ENCODE results near the gene TMEM63C.

TMEM63C gene

GRCh38 chr14:77131871-77132486, 49.6 kb upstream of the TMEM63C start (continued):
- TF ChIP-seq ZNF785 (tag by site-specific recombination; IDR thresholded peaks at IDR 0.05) = no peak
- no peak for TF ChIP-seq ZNF596 (tag by site-specific recombination; IDR thresholded peaks at IDR 0.05)
- no peak for TF ChIP-seq ZNF621 (tag by site-specific recombination; IDR thresholded peaks at IDR 0.05)
- TF ChIP-seq ZNF324 (tag by site-specific recombination; IDR thresholded peaks at IDR 0.05) = no peak
- no peak for TF ChIP-seq GFI1B (tag by site-specific recombination; IDR thresholded peaks at IDR 0.05)
- TF ChIP-seq ZNF791 (tag by site-specific recombination; IDR thresholded peaks at IDR 0.05) = no peak

GRCh38 chr14:77133720-77134338, 47.8 kb upstream of the TMEM63C start:
- CTCF ChIA-PET = interaction anchor here (0.6 to 3.4 kb wide), 5 partner anchors 10 to 258 kb away, joined by 3 to 19 read pairs (median 5); no protein-coding TSS in a partner anchor

GRCh38 chr14:77139022-77139421, 42.6 kb upstream of the TMEM63C start:
- POLR2A ChIA-PET = no interaction called here
- H3K4me1 ChIP-seq (ENCODE audit: control insufficient read depth, insufficient read depth, low read length) = no peaks in the 10 kb centered on the region; the same call in 1 of the 2 replicates
- H3K36me3 ChIP-seq (ENCODE audit: control insufficient read depth in 2 of 2, insufficient read depth in 1 of 2, low read length in 2 of 2) = peaks cover 0 to 22% of the 10 kb centered on the region in 2 experiments; a peak in 1 of 3 replicates
- no peak overlapping the region for H3K4me3 ChIP-seq (ENCODE audit: low read depth, low read length)
- no peak overlapping the region for H3K27ac ChIP-seq (ENCODE audit: extremely low read depth, low read depth, low read length)
- no peaks in the 10 kb centered on the region for H3K9me3 ChIP-seq (ENCODE audit: control insufficient read depth, insufficient read depth, low read depth, low read length)
- CTCF ChIA-PET = interaction anchor here (5.2 kb wide), 1 partner anchor 13 kb away, joined by 82 read pairs; no protein-coding TSS in a partner anchor
- TF ChIP-seq ZNF529 (tag by site-specific recombination; IDR thresholded peaks at IDR 0.05; ENCODE audit: insufficient replicate concordance) = no peak
- no peak for TF ChIP-seq PRDM1 (tag by site-specific recombination; IDR thresholded peaks at IDR 0.05)
- TF ChIP-seq ZNF704 (tag by site-specific recombination; IDR thresholded peaks at IDR 0.05) = no peak
- TF ChIP-seq ZNF404 (tag by site-specific recombination; IDR thresholded peaks at IDR 0.05) = no peak
- TF ChIP-seq ZNF548 (tag by site-specific recombination; IDR thresholded peaks at IDR 0.05) = no peak
- TF ChIP-seq ZNF624 (tag by site-specific recombination; IDR thresholded peaks at IDR 0.05) = no peak
- no peak for TF ChIP-seq ZNF645 (tag by site-specific recombination; IDR thresholded peaks at IDR 0.05)
- TF ChIP-seq ZNF692 (tag by site-specific recombination; IDR thresholded peaks at IDR 0.05) = no peak
- no peak for TF ChIP-seq ZXDB (tag by site-specific recombination; IDR thresholded peaks at IDR 0.05)
- no peak for TF ChIP-seq ZNF23 (tag by site-specific recombination; IDR thresholded peaks at IDR 0.05; ENCODE audit: borderline replicate concordance)
- no peak for TF ChIP-seq ZNF223 (tag by site-specific recombination; IDR thresholded peaks at IDR 0.05)
- TF ChIP-seq ZNF501 (tag by site-specific recombination; IDR thresholded peaks at IDR 0.05) = no peak
- no peak for TF ChIP-seq ZNF155 (tag by site-specific recombination; IDR thresholded peaks at IDR 0.05)
- no peak for TF ChIP-seq YY2 (tag by site-specific recombination; IDR thresholded peaks at IDR 0.05)
- TF ChIP-seq SCRT1 (tag by site-specific recombination; IDR thresholded peaks at IDR 0.05; ENCODE audit: borderline replicate concordance) = no peak

More at GRCh38 chr14:77133720-77134338, 47.8 kb upstream of the TMEM63C start:
- POLR2A ChIA-PET = interaction anchor here (1.3 kb wide), 1 partner anchor 10 kb away, joined by 4 read pairs; no protein-coding TSS in a partner anchor
- Histone ChIP-seq H3K27ac (ENCODE audit: extremely low read depth, low read depth, low read length) (no peak overlapping the region), H3K4me1 (ENCODE audit: control insufficient read depth, insufficient read depth, low read length) (no peaks in the 10 kb centered on the region), H3K9me3 (ENCODE audit: control insufficient read depth, insufficient read depth, low read depth, low read length) (no peaks in the 10 kb centered on the region), H3K4me3 (ENCODE audit: low read depth, low read length) (no peak overlapping the region), H3K36me3 (ENCODE audit: control insufficient read depth in 2 of 2, insufficient read depth in 1 of 2, low read length in 2 of 2) (peaks cover 0 to 22% of the 10 kb centered on the region in 2 experiments; a peak in 1 of 3 replicates)
- TF ChIP-seq ZNF2 (tag by site-specific recombination; IDR thresholded peaks at IDR 0.05) (no peak), REST (tag by site-specific recombination; IDR thresholded peaks at IDR 0.05) (peak; percentile 95)
